Activated naive CD4-positive, alpha-beta T cell (primary cell): Measurements from ENCODE around the gene USP25.

Experiments used
- DNase-seq, 4 experiments: peaks; one replicate each; lab custom pipeline; 2025; lab: John Stamatoyannopoulos, UW

USP25 gene

DNA sequence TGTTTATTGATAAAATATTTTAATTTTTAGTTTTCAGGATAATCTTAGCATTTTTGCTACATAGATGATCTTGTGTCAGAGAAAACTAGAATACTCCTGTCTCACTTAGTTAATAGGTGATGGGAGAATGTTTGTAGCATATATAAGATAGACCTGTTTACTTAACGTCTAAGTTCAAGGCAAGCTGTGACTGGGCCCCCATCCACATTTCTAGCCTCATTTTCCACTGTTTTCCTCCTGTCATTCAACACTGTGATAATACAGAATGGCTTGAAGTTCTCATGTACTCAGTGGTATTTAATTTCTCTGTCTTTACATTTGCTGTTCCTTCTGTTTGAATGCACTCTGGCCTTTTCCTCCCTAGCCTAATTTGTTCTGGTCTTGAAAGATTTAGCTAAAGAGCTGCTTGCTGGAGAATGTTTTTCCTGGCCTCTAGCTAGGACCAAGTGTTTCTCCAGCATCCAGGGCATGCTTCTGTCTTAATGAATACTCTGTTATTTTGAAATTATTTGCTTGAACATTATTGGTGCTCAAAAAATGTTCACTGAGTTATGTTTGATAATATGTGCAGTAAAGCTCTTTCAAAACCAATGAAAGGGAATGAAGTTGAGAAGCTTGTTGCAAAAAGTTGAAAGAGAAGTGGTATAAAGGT lies 37.3 kb downstream of the USP25 start:
- DNase-seq, result no peak

- DNase-seq, result no peak
Observed at GRCh38 chr21:15768045-15768601, 38.3 kb downstream of the USP25 start.

GRCh38 chr21:15768853-15769252 lies 39.1 kb downstream of the USP25 start:
- DNase-seq, result no peak

DNA sequence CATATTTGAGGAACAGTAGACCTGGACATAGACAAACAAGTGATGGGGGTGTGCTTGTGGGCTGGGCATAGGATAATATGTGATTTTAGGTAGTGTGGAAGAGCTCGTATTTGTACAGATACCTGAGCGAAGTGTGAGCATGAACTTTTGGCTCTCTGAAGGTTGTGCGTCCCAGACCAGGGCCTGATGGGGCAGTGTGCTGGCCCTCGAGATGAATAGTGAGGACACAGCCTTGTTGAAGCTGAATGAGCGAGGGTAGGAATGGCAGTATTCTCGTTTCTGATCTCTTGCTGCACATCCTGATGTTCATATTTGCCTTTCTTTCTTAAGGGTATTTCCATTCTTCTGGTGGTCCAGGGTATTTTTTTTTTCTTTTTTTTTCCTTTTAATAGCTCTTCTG lies 41.5 kb downstream of the USP25 start:
- DNase-seq, result no peak

GRCh38 chr21:15772654-15773053 lies 42.9 kb downstream of the USP25 start:
- no peak for DNase-seq

DNA sequence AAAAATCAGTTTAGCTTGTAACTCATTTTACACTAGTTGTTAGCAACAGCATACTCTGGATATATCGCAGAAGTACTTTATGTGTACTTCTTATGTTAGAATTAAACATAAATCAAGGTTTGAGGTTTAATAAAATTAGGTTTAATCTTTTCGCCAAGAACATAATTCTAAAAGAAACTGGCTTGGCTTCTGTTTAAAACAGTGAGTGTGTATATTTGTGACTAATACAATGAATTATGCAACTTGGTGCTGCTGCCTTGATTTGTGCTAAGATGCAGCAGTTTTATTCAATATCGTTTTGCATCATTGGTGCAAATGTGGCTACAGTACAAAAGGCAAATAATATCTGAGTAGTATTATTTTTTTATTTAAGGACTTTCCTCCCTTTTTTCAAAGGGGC lies 44.8 kb downstream of the USP25 start:
- DNase-seq, result no peak

DNA sequence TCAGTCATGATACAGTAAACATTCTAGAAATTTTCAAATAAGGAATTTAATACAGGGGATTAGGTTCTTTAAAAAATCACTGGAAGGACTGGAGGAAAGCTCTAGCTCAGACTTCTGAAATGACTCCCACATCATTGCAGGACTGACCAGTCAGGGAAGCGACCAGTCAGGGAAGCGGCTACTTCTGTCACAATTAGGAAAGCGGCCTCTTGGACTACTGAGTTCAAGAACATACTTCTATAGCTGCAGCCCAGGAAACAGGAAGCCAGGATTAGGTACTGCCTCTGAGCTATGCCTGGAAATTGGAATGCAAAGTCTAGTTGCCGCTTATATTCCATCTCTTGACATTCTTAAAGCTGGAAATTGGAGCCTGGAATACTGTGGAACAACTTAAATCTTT lies 45.5 kb downstream of the USP25 start:
- DNase-seq, result no peak

- DNase-seq, result no peak
Observed at GRCh38 chr21:15775981-15776380, 46.2 kb downstream of the USP25 start.

DNA sequence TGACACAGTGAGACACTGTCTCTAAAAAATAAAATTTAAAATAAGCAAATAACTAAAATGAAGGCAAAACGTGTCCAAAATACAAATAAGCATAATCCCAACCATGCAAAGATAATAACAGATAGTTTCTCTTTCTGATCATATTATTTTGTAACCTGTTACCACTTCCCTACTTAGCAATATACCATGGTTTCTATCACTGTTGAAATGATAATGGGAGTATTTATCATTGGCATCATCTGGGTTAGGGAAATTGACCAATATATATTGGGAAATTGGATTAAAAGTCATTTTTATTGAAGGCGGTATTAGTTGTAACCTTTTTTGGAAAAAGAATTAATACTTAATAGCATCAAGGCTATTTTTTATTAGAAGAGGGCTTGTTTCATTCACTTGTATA lies 47.0 kb downstream of the USP25 start:
- no peak for DNase-seq

GRCh38 chr21:15781986-15782385 lies 52.2 kb downstream of the USP25 start:
- no peak for DNase-seq

DNA sequence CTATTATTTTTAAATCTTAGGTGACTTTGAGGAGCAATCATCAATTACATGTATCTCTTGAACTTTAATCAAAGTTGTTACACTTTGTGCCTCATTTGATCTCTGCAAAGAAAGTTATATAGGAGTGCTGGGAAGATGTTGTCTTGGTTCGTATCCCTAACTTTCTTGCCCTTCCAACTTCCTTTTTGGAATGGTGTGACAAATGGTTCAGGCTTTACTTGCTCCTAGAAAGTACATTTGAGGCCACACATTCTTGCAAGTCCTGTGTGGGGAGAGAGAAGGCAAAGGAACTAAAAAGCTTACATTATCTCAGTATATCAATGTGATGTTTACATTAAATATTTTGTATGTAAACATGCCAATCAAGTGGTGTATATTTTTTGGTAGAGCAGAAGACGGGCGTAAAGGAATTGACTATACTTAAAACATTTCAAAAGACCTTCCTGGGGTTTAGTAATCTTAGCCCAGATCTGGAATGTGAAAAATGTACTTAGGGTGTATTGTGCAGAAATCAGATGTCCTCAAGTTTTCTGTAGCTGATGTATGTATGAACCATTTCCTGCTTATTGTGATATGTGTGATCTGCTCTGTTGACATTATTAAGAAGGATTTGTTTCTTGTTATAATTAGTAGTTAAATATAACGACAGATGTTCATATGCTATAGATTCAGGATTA lies 59.2 kb downstream of the USP25 start:
- no peak for DNase-seq

GRCh38 chr21:15793109-15793508 lies 63.3 kb downstream of the USP25 start:
- no peak for DNase-seq

- DNase-seq, result no peak
Observed at GRCh38 chr21:15793550-15794235, 63.9 kb downstream of the USP25 start.

DNA sequence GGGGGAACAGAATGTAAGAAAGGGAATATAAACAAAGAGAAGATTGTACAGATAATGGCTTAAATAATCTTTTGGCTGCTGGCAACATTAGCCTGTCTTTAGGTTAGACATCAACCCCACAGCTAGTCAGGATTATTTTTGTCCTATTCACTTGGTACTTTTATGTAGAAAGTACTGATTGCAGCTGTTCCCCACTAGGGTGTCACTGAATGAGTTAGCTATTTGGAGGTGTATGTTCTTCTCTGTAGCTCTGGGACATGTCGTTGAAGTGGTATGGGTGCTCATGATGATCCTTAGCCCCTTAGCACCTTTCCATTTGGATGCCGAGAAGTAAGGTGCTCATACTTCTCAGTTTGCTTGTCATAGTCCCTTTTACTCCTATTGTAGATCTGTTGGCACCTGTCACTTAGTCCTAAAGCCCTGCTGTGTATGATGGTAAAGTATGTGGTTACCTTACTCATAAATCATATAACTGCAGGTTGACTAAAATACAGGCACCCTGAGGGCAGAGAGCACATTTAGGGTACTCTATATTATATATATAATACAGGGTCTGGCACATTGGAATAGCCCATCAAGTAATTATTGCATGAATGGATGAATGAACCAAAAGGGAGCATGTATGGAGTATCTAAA lies 64.6 kb downstream of the USP25 start:
- no peak for DNase-seq

GRCh38 chr21:15795533-15795932 lies 65.8 kb downstream of the USP25 start:
- DNase-seq, result no peak

DNA sequence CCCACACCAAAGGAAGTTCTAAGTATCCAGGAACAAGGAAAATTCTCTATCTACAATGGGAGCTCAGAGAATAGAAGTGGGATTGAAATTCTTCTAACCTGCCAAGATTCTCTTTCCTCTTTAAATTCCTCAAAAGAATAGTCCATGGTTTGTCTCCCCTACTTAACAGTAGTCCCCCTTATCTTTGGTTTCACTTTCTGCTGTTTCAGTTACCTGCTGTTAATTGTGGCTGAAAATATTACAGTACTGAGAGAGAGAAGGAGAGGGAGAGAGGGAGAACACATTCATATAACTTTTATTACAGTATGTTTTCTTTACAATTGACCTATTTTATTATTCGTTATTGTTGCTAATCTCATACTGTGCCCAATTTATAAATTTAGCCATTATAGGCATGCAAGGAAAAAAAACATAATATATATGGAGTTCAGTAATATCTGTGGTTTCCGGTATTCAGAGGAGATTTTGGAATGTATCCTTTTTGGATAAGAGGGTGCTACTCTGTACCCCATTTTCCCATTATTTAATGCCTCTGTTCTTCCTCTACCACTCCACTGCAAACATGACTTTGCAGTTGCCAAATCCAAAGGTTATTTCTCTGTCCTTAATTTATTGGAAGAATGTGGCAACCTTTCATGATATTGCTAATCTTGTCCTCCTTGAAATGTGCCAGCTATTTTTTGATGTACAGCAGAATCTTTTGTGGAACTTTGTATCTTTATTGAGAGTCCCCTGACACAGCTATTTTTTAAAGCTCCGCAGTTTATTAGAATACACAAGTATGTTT lies 68.0 kb downstream of the USP25 start:
- DNase-seq, result no peak

GRCh38 chr21:15801352-15801863 lies 71.6 kb downstream of the USP25 start:
- DNase-seq, result no peak

GRCh38 chr21:15804247-15805005 lies 74.6 kb downstream of the USP25 start:
- no peak for DNase-seq

DNA sequence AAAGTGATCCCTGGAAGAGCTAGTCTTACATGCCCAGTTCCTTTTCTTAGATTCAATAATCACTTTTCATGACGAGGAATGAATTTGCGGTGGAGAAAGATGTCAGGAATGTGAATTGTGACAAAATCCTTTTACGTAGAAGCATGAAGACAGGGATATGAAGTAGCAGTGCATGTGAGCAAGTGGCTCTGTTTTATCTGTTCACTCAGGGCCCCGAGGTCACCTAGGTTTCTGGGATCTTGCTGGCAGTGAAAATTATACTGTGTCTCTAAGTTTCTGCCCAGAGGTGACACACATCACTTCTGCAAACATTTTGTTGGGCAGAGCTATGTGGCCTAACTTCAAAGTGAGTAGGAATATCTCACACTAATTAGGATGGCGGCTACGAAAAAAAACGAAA lies 79.3 kb downstream of the USP25 start:
- DNase-seq, result no peak

GRCh38 chr21:15809818-15810217 lies 80.0 kb downstream of the USP25 start:
- DNase-seq, result no peak

GRCh38 chr21:15815285-15815684 lies 85.5 kb downstream of the USP25 start:
- DNase-seq, result no peak
